Mesenchymal stem cell (in vitro differentiated cells and primary cell): Measurements from ENCODE around the gene PITPNC1.
A peak's percentile ranks its signal among the peaks of the same experiment; 100 is the strongest.

ENCODE experiments used
- DNase-seq: peaks from one replicate; pipeline ENCODE4 v3.0.0-alpha.2; 2013
- H2AFZ ChIP-seq: one replicate; pipeline ENCODE4 v1.6.1; 2013; ENCODE audit warnings: low read depth, mild to moderate bottlenecking, control low read depth, inconsistent platforms, low read length, moderate library complexity
- H2AK5ac ChIP-seq: 2 replicates; pipeline ENCODE4 v1.6.1; 2013; ENCODE audit warnings: low read length, moderate library complexity, mild to moderate bottlenecking, inconsistent platforms; ENCODE audit not compliant: severe bottlenecking
- H2BK120ac ChIP-seq: one replicate; pipeline ENCODE4 v1.6.1; 2013; ENCODE audit warnings: low read depth, mild to moderate bottlenecking, inconsistent platforms, low read length, moderate library complexity
- H2BK12ac ChIP-seq, 2 experiments: one replicate each; pipeline ENCODE4 v1.6.1; 2013; ENCODE audit warnings: inconsistent platforms in 2 of 2, low read length in 2 of 2, mild to moderate bottlenecking in 2 of 2, moderate library complexity in 2 of 2, control low read depth in 1 of 2
- H2BK15ac ChIP-seq: one replicate; pipeline ENCODE4 v1.6.1; 2013; ENCODE audit warnings: mild to moderate bottlenecking, low read depth, inconsistent platforms; ENCODE audit not compliant: poor library complexity, severe bottlenecking
- H2BK5ac ChIP-seq: 2 replicates; pipeline ENCODE4 v1.6.1; 2013; ENCODE audit warnings: low read depth, mild to moderate bottlenecking, low read length, control low read depth, inconsistent platforms; ENCODE audit not compliant: poor library complexity, severe bottlenecking
- H3K14ac ChIP-seq, 2 experiments: one replicate each; pipeline ENCODE4 v1.6.1; 2013; ENCODE audit warnings: inconsistent platforms in 2 of 2, low read length in 2 of 2, control low read depth in 1 of 2, mild to moderate bottlenecking in 1 of 2, moderate library complexity in 1 of 2
- H3K18ac ChIP-seq, 2 experiments: one replicate each; pipeline ENCODE4 v1.6.1; 2013; ENCODE audit warnings: inconsistent platforms in 2 of 2, low read length in 2 of 2, control low read depth in 1 of 2, low read depth in 1 of 2, mild to moderate bottlenecking in 1 of 2
- H3K23ac ChIP-seq, 2 experiments: one replicate each; pipeline ENCODE4 v1.6.1; 2013; ENCODE audit warnings: inconsistent platforms in 2 of 2, low read length in 2 of 2, mild to moderate bottlenecking in 2 of 2, moderate library complexity in 2 of 2, control low read depth in 1 of 2
- H3K27ac ChIP-seq: 2 replicates; pipeline ENCODE4 v1.5.1; 2013; ENCODE audit warnings: mild to moderate bottlenecking, moderate library complexity, low read length, control low read depth, inconsistent platforms; ENCODE audit not compliant: poor library complexity, severe bottlenecking
- H3K27me3 ChIP-seq, 2 experiments: 2 replicates each; pipeline versions ENCODE4 v1.6.1 to v1.7.0; 2013; ENCODE audit warnings: low read length in 2 of 2, mild to moderate bottlenecking in 2 of 2, moderate library complexity in 2 of 2, control low read depth in 1 of 2, inconsistent platforms in 1 of 2; ENCODE audit not compliant: control insufficient read depth in 1 of 2, insufficient read depth in 1 of 2
- H3K36me3 ChIP-seq, 2 experiments: 2 replicates each; pipeline versions ENCODE4 v1.6.1 to v1.7.0; 2013; ENCODE audit warnings: low read length in 2 of 2, control low read depth in 1 of 2, inconsistent platforms in 1 of 2, low read depth in 1 of 2, mild to moderate bottlenecking in 1 of 2; ENCODE audit not compliant: insufficient read depth in 2 of 2, control insufficient read depth in 1 of 2
- H3K4ac ChIP-seq, 2 experiments: one replicate each; pipeline ENCODE4 v1.6.1; 2013; ENCODE audit warnings: inconsistent platforms in 2 of 2, low read length in 2 of 2, mild to moderate bottlenecking in 2 of 2, moderate library complexity in 2 of 2, control low read depth in 1 of 2, low read depth in 1 of 2
- H3K4me1 ChIP-seq: 2 replicates; pipeline ENCODE4 v1.6.1; 2013; ENCODE audit warnings: low read depth, low read length, control low read depth; ENCODE audit not compliant: control insufficient read depth, insufficient read depth
- H3K4me2 ChIP-seq: 2 replicates; pipeline ENCODE4 v1.6.1; 2013; ENCODE audit warnings: low read length, mild to moderate bottlenecking, inconsistent platforms; ENCODE audit not compliant: poor library complexity, severe bottlenecking
- H3K4me3 ChIP-seq, 2 experiments: 2 replicates each; pipeline versions ENCODE4 v1.5.1 to v1.7.0; 2013; ENCODE audit warnings: low read length in 2 of 2, mild to moderate bottlenecking in 2 of 2, control low read depth in 1 of 2, low read depth in 1 of 2; ENCODE audit not compliant: insufficient read depth in 1 of 2
- H3K79me1 ChIP-seq: replicated peaks from 2 replicates; pipeline ENCODE4 v1.6.1; 2013; ENCODE audit warnings: mild to moderate bottlenecking, control low read depth, low read length, inconsistent platforms; ENCODE audit not compliant: poor library complexity, severe bottlenecking
- H3K9ac ChIP-seq: 2 replicates; pipeline ENCODE4 v1.7.0; 2013; ENCODE audit warnings: mild to moderate bottlenecking, low read length, moderate library complexity
- H3K9me3 ChIP-seq: 2 replicates; pipeline ENCODE4 v1.7.0; 2013; ENCODE audit warnings: mild to moderate bottlenecking, low read length; ENCODE audit not compliant: control insufficient read depth
- H4K8ac ChIP-seq: one replicate; pipeline ENCODE4 v1.6.1; 2013; ENCODE audit warnings: inconsistent platforms, mild to moderate bottlenecking, low read length, moderate library complexity
- H4K91ac ChIP-seq: one replicate; pipeline ENCODE4 v1.6.1; 2013; ENCODE audit warnings: mild to moderate bottlenecking, low read length, inconsistent platforms
- WGBS: methylation state at CpG from one replicate; pipeline ENCODE4 v1.1.7; 2013; ENCODE audit warnings: mixed read lengths; 5-methylcytosine and 5-hydroxymethylcytosine counted together

PITPNC1 gene

DNA sequence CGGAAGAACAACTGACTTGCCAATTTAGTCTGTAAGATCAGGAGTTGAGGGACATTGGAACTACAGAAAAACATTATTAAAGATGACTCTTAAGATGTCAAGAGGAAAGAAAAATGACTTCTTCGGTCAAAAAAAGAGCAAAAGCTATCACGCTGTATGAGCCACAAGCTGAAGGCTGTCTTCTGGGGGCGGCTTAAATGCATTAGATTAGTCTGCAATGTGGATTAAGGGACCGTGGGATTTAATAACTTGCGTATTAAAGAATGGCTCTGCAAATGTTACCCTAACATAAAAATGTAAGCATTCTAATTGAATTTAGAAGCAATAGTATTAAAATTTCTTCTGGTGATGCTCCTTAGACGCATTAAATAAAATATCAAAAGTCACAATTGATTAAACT, 108.6 kb downstream of the PITPNC1 start:
- H3K14ac ChIP-seq, result no peak overlapping the region
- no peak overlapping the region for H2BK12ac ChIP-seq
- H3K36me3 ChIP-seq, result no peaks in the 10 kb centered on the region
- H3K4me3 ChIP-seq, result no peak overlapping the region
- peaks cover 26% of the 10 kb centered on the region for H3K79me1 ChIP-seq
- H2BK120ac ChIP-seq, result no peak overlapping the region
- H3K27ac ChIP-seq, result no peak overlapping the region
- peaks cover 5% of the 10 kb centered on the region for H3K4me1 ChIP-seq
- no peak overlapping the region for H4K8ac ChIP-seq
- H3K4ac ChIP-seq, result no peak overlapping the region
- H4K91ac ChIP-seq, result no peak overlapping the region
- DNase-seq, result no peak
- no peak overlapping the region for H2BK5ac ChIP-seq
- no peak overlapping the region for H3K23ac ChIP-seq
- H2AFZ ChIP-seq, result no peak overlapping the region
- no peaks in the 10 kb centered on the region for H3K9me3 ChIP-seq
- H3K4me2 ChIP-seq, result no peak overlapping the region
- H2AK5ac ChIP-seq, result no peak overlapping the region
- H3K9ac ChIP-seq, result no peak overlapping the region
- H3K27me3 ChIP-seq, result no peaks in the 10 kb centered on the region
- H2BK15ac ChIP-seq, result no peak overlapping the region
- WGBS, result 97% methylated on average over 3 of the region's 7 CpGs
- H3K18ac ChIP-seq, result no peak overlapping the region

DNA sequence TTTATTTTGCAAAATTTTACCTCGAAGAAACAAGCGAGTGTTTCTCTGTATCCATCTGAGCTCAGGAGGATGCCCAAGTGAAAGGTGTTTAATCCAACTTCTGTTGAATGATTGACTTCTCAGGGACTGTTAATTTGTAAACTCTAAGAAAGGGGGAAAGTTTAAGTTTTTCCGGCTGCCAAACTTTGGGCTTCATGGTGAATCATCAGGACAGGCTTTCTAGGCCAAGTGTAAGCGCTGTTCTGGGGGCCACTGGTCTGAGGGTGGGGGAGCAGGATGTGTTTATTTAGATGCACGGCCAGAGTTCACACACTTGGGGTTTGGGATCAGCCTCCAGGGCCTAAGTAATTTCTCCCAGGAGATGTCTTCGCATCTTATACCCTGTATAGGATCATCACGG, 110.4 kb downstream of the PITPNC1 start:
- Histone ChIP-seq H3K4me3 (peak overlapping the region in 1 of 2 experiments; percentile 43), H3K27ac (no peak overlapping the region), H3K4me1 (peaks cover 13% of the 10 kb centered on the region), H3K4me2 (no peak overlapping the region), H3K18ac (no peak overlapping the region), H3K27me3 (no peaks in the 10 kb centered on the region), H2BK5ac (no peak overlapping the region), H3K4ac (no peak overlapping the region), H3K9ac (peak overlapping the region; percentile 54), H4K8ac (no peak overlapping the region), H2BK120ac (no peak overlapping the region), H3K14ac (no peak overlapping the region), H2BK12ac (no peak overlapping the region), H3K79me1 (peaks cover 23% of the 10 kb centered on the region), H2BK15ac (no peak overlapping the region), H3K9me3 (no peaks in the 10 kb centered on the region), H2AK5ac (no peak overlapping the region), H3K23ac (no peak overlapping the region), H3K36me3 (no peaks in the 10 kb centered on the region), H2AFZ (no peak overlapping the region), H4K91ac (no peak overlapping the region)
- DNase-seq, result peak; percentile 54
- 62% methylated on average over 7 of the region's 7 CpGs for WGBS

DNA sequence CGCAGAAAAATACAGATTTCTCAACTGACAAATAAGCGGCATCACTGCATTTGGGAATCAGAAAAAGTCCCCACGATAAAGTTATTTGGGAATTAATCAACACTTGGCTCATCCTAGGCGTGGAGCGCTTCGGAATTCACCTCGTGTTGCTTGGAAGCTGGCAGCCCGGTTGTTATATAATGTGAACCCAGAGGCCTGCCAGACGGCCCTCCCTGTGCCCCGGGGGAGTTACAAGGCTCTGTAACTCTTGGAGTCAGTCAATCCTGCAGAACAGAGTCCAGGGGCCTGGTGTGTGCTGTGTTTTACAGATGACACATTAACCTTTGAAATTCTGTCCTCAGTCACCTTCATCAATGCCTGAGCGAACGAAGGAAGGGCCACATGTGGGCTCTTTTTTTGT, 111.1 kb downstream of the PITPNC1 start:
- Histone ChIP-seq H3K4me2 (no peak overlapping the region), H3K9me3 (no peaks in the 10 kb centered on the region), H2BK12ac (no peak overlapping the region), H2BK120ac (no peak overlapping the region), H3K27me3 (no peaks in the 10 kb centered on the region), H3K4me3 (peak overlapping the region in 1 of 2 experiments; percentile 43), H3K23ac (no peak overlapping the region), H3K4me1 (peaks cover 13% of the 10 kb centered on the region), H4K8ac (no peak overlapping the region), H3K4ac (no peak overlapping the region), H2AK5ac (no peak overlapping the region), H4K91ac (no peak overlapping the region), H2AFZ (no peak overlapping the region), H3K18ac (no peak overlapping the region), H3K79me1 (peaks cover 21% of the 10 kb centered on the region), H3K9ac (peak overlapping the region; percentile 54), H2BK15ac (no peak overlapping the region), H3K14ac (no peak overlapping the region), H3K27ac (no peak overlapping the region), H2BK5ac (no peak overlapping the region), H3K36me3 (no peaks in the 10 kb centered on the region)
- 80% methylated on average over 10 of the region's 12 CpGs for WGBS
- DNase-seq, result no peak

DNA sequence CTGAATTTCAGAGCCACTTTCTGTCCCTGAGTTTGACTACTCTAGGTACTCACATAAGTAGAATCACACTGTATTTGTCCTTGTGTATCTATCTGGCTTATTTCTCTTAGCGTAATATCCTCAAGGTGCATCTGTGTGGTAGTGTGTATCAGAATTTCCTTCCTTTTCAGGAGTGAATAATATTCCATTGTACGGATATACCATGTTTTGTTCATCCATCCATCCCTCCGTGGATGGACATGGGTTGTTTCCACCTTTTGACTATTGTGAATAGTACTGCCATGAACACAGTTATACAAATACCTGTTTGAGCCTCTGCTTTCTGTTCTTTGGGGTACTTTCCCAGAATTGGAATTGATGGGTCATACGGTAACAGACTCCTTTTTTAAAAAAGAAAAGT, 111.7 kb downstream of the PITPNC1 start:
- no peak overlapping the region for H4K8ac ChIP-seq
- no peak overlapping the region for H3K27ac ChIP-seq
- 100% methylated on average over 2 of the region's 4 CpGs for WGBS
- no peak overlapping the region for H2BK5ac ChIP-seq
- no peak overlapping the region for H3K4me3 ChIP-seq
- DNase-seq, result no peak
- H2AFZ ChIP-seq, result no peak overlapping the region
- H3K18ac ChIP-seq, result no peak overlapping the region
- no peak overlapping the region for H4K91ac ChIP-seq
- no peak overlapping the region for H3K4ac ChIP-seq
- H3K79me1 ChIP-seq, result peaks cover 23% of the 10 kb centered on the region
- H2BK15ac ChIP-seq, result no peak overlapping the region
- H3K9me3 ChIP-seq, result no peaks in the 10 kb centered on the region
- peaks cover 13% of the 10 kb centered on the region for H3K4me1 ChIP-seq
- no peak overlapping the region for H2BK120ac ChIP-seq
- H2BK12ac ChIP-seq, result no peak overlapping the region
- H3K27me3 ChIP-seq, result no peaks in the 10 kb centered on the region
- no peak overlapping the region for H3K4me2 ChIP-seq
- no peak overlapping the region for H3K9ac ChIP-seq
- no peak overlapping the region for H2AK5ac ChIP-seq
- H3K23ac ChIP-seq, result no peak overlapping the region
- no peaks in the 10 kb centered on the region for H3K36me3 ChIP-seq
- no peak overlapping the region for H3K14ac ChIP-seq
